H1 (cell line): ENCODE results near the gene SNRNP70. TPM values are rescaled to one million over a fixed set of nuclear protein-coding genes. Genes with fewer than 3 reads are reported as not detected.

Experiments used
- BCL11A ChIP-seq, 2 experiments: IDR thresholded peaks; one replicate each; pipeline ENCODE4 v1.6.1; 2011; ENCODE audit warnings: low read depth in 2 of 2, low read length in 2 of 2, mild to moderate bottlenecking in 2 of 2
- CTBP2 ChIP-seq: IDR thresholded peaks from 2 replicates; pipeline ENCODE4 v1.7.0; 2011; ENCODE audit warnings: borderline replicate concordance, mild to moderate bottlenecking, moderate library complexity, mixed read lengths, low read length; ENCODE audit not compliant: insufficient read depth, insufficient read length
- JUN ChIP-seq: IDR thresholded peaks from 2 replicates; pipeline ENCODE4 v1.6.1; 2011; ENCODE audit warnings: low read depth, mild to moderate bottlenecking, improper control_type of control experiment, low read length
- POLR2A ChIP-seq, 2 experiments: IDR thresholded peaks; 1 replicate in 1 of 2; 2 replicates in 1 of 2; pipeline ENCODE4 v1.6.1; 2011; ENCODE audit warnings: low read depth in 2 of 2, low read length in 2 of 2, mild to moderate bottlenecking in 2 of 2; ENCODE audit errors: control extremely low read depth in 1 of 2
- RNF2 ChIP-seq: fragments of 200-900, 300-1000 bp; sonication (generic); IDR thresholded peaks from 2 replicates; pipeline ENCODE4 v1.7.1; 2016; ENCODE audit warnings: borderline replicate concordance, low read depth, mild to moderate bottlenecking, antibody characterized with exemption, low read length; ENCODE audit not compliant: poor library complexity, severe bottlenecking; ENCODE audit errors: missing control alignments
- TCF12 ChIP-seq: IDR thresholded peaks from 2 replicates; pipeline ENCODE4 v1.6.1; 2011; ENCODE audit warnings: low read depth, mild to moderate bottlenecking, low read length
- polyA plus RNA-seq, 7 experiments: library from polyadenylated mRNA; depleted of rRNA in 3 of 7; stranded (reverse) in 5 of 7; unstranded in 2 of 7; fragments of >200 nt in 5 of 7; fragments of 200-250 nt in 2 of 7; gene quantifications; 1 replicate in 5 of 7; 2 replicates in 1 of 7; 4 replicates in 1 of 7; pipeline versions ENCODE4 v1.2.1 to v1.2.3, GENCODE V29; 2011 to 2013; ENCODE audit warnings: missing spikeins in 2 of 7, mixed read lengths in 2 of 7
- total RNA-seq: library from RNA; stranded (reverse); fragmentation: NEBNext Ultra II Directional; extraction: Animal tissue kit (Norgen Biotek cat#: 25700); gene quantifications from 2 replicates; pipeline ENCODE4 v1.2.1, GENCODE V29; 2021
- TF ChIP-seq, protein P1 (sequence below): IDR thresholded peaks from 2 replicates; pipeline ENCODE4 v1.6.1; 2012; ENCODE audit warnings: inconsistent platforms
- TF ChIP-seq, protein P2 (sequence below): fragments of 300-600 bp; sonication (generic); IDR thresholded peaks from 2 replicates; pipeline ENCODE4 v1.7.1; 2012; ENCODE audit warnings: low read length, moderate library complexity, mild to moderate bottlenecking, inconsistent platforms; ENCODE audit not compliant: insufficient replicate concordance

Gene SNRNP70
- total and polyA plus RNA-seq, 2 of the 8 experiments (the other 6 are each of a cell fraction or from before 2014, with no cell fraction given) = 231 to 235 TPM

DNA sequence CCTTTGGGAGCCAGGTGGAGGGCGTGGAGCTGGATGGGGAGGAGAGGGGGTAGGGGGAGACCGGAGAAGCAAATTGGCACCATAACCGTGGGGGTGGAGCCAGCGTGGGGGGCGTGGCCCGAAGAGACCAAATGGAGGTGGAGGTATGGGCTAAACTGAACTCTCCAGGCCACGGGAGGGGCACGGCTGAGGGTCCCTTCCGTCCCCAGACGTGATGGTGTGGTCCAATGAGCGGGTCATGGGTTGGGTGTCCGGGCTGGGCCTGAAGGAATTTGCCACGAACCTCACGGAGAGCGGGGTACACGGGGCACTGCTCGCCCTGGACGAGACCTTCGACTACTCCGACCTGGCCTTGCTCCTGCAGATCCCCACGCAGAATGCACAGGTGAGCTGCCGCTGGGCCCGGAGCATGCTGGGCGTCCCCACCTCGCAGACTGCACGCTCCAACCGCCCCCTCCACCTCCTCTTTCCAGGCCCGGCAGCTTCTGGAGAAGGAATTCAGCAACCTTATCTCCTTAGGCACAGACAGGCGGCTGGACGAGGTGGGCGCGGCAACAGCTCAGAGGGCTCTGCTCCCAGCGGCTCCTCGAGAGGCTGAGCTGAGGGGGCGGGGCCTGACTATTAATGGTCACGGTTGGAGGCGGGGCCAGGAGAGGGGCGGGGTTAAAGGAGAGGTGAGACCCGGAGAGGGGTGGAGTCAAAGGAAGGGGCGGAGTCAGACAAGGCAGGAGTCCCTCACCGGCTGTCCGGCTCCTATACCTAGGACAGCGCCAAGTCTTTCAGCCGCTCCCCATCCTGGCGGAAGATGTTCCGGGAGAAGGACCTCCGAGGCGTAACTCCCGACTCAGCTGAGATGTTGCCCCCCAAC is 63.8 kb downstream of the SNRNP70 start (continued):
- no peak; a peak in 2 of 3 replicates for TF ChIP-seq POLR2A (IDR thresholded peaks at IDR 0.05; ENCODE audit: control extremely low read depth in 1 of 2, low read depth in 2 of 2, low read length in 2 of 2)
- no peak for TF ChIP-seq CTBP2
- no peak for TF ChIP-seq RNF2
- TF ChIP-seq, protein P1, sequence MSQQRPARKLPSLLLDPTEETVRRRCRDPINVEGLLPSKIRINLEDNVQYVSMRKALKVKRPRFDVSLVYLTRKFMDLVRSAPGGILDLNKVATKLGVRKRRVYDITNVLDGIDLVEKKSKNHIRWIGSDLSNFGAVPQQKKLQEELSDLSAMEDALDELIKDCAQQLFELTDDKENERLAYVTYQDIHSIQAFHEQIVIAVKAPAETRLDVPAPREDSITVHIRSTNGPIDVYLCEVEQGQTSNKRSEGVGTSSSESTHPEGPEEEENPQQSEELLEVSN = no peak
- no peak for TF ChIP-seq JUN
- TF ChIP-seq TCF12 = no peak
- TF ChIP-seq, protein P2, sequence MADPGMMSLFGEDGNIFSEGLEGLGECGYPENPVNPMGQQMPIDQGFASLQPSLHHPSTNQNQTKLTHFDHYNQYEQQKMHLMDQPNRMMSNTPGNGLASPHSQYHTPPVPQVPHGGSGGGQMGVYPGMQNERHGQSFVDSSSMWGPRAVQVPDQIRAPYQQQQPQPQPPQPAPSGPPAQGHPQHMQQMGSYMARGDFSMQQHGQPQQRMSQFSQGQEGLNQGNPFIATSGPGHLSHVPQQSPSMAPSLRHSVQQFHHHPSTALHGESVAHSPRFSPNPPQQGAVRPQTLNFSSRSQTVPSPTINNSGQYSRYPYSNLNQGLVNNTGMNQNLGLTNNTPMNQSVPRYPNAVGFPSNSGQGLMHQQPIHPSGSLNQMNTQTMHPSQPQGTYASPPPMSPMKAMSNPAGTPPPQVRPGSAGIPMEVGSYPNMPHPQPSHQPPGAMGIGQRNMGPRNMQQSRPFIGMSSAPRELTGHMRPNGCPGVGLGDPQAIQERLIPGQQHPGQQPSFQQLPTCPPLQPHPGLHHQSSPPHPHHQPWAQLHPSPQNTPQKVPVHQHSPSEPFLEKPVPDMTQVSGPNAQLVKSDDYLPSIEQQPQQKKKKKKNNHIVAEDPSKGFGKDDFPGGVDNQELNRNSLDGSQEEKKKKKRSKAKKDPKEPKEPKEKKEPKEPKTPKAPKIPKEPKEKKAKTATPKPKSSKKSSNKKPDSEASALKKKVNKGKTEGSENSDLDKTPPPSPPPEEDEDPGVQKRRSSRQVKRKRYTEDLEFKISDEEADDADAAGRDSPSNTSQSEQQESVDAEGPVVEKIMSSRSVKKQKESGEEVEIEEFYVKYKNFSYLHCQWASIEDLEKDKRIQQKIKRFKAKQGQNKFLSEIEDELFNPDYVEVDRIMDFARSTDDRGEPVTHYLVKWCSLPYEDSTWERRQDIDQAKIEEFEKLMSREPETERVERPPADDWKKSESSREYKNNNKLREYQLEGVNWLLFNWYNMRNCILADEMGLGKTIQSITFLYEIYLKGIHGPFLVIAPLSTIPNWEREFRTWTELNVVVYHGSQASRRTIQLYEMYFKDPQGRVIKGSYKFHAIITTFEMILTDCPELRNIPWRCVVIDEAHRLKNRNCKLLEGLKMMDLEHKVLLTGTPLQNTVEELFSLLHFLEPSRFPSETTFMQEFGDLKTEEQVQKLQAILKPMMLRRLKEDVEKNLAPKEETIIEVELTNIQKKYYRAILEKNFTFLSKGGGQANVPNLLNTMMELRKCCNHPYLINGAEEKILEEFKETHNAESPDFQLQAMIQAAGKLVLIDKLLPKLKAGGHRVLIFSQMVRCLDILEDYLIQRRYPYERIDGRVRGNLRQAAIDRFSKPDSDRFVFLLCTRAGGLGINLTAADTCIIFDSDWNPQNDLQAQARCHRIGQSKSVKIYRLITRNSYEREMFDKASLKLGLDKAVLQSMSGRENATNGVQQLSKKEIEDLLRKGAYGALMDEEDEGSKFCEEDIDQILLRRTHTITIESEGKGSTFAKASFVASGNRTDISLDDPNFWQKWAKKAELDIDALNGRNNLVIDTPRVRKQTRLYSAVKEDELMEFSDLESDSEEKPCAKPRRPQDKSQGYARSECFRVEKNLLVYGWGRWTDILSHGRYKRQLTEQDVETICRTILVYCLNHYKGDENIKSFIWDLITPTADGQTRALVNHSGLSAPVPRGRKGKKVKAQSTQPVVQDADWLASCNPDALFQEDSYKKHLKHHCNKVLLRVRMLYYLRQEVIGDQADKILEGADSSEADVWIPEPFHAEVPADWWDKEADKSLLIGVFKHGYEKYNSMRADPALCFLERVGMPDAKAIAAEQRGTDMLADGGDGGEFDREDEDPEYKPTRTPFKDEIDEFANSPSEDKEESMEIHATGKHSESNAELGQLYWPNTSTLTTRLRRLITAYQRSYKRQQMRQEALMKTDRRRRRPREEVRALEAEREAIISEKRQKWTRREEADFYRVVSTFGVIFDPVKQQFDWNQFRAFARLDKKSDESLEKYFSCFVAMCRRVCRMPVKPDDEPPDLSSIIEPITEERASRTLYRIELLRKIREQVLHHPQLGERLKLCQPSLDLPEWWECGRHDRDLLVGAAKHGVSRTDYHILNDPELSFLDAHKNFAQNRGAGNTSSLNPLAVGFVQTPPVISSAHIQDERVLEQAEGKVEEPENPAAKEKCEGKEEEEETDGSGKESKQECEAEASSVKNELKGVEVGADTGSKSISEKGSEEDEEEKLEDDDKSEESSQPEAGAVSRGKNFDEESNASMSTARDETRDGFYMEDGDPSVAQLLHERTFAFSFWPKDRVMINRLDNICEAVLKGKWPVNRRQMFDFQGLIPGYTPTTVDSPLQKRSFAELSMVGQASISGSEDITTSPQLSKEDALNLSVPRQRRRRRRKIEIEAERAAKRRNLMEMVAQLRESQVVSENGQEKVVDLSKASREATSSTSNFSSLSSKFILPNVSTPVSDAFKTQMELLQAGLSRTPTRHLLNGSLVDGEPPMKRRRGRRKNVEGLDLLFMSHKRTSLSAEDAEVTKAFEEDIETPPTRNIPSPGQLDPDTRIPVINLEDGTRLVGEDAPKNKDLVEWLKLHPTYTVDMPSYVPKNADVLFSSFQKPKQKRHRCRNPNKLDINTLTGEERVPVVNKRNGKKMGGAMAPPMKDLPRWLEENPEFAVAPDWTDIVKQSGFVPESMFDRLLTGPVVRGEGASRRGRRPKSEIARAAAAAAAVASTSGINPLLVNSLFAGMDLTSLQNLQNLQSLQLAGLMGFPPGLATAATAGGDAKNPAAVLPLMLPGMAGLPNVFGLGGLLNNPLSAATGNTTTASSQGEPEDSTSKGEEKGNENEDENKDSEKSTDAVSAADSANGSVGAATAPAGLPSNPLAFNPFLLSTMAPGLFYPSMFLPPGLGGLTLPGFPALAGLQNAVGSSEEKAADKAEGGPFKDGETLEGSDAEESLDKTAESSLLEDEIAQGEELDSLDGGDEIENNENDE = no peak
- TF ChIP-seq BCL11A (IDR thresholded peaks at IDR 0.05; ENCODE audit: low read depth in 2 of 2, low read length in 2 of 2) = no peak
